WI38 (cell line): Measurements from ENCODE around the gene XAGE3.
"Not testable (repeated sequence)": the region's sequence is repeated elsewhere in the genome, so short reads cannot be mapped to it uniquely, and the experiment has no call there.

Experiments
- H3K4me3 ChIP-seq: 2 replicates; pipeline ENCODE4 v1.5.1; 2011; ENCODE audit warnings: low read depth, mild to moderate bottlenecking, control low read depth, low read length
- CTCF ChIP-seq: IDR thresholded peaks from 2 replicates; pipeline ENCODE4 v1.5.1; 2012; ENCODE audit warnings: low read depth, mild to moderate bottlenecking, control low read depth, low read length

XAGE3 gene

GRCh38 chrX:52867610-52868348, at the start of gene XAGE3:
Gene XAGE3, minus strand, starts transcription at chrX:52868083. Its CDS starts 950 bp downstream, at chrX:52867133.
- TF ChIP-seq CTCF, result no peak
- no peak within 1 kb of the TSS for H3K4me3 ChIP-seq

GRCh38 chrX:52914704-52915103, 46.8 kb upstream of the XAGE3 start:
- not testable (repeated sequence) for H3K4me3 ChIP-seq

GRCh38 chrX:52913681-52914080, 45.8 kb upstream of the XAGE3 start:
- not testable (repeated sequence) for H3K4me3 ChIP-seq

GRCh38 chrX:52909313-52909969, 41.6 kb upstream of the XAGE3 start:
- H3K4me3 ChIP-seq, result not testable (repeated sequence)

GRCh38 chrX:52907900-52908299, 40.0 kb upstream of the XAGE3 start:
- not testable (repeated sequence) for H3K4me3 ChIP-seq

GRCh38 chrX:52907137-52907536, 39.3 kb upstream of the XAGE3 start:
- not testable (repeated sequence) for H3K4me3 ChIP-seq

GRCh38 chrX:52906072-52906471, 38.2 kb upstream of the XAGE3 start:
- H3K4me3 ChIP-seq, result not testable (repeated sequence)

GRCh38 chrX:52905531-52905930, 37.6 kb upstream of the XAGE3 start:
- not testable (repeated sequence) for H3K4me3 ChIP-seq

- not testable (repeated sequence) for H3K4me3 ChIP-seq
Observed at GRCh38 chrX:52896855-52897709, 29.2 kb upstream of the XAGE3 start, which contains the start of gene FAM156B. Gene FAM156B, plus strand, starts transcription at chrX:52897330. Its CDS starts 9,896 bp downstream, at chrX:52907226.

- not testable (repeated sequence) for H3K4me3 ChIP-seq
Observed at GRCh38 chrX:52896438-52896837, 28.6 kb upstream of the XAGE3 start.

GRCh38 chrX:52888090-52888489, 20.2 kb upstream of the XAGE3 start:
- H3K4me3 ChIP-seq, result not testable (repeated sequence)

GRCh38 chrX:52887459-52887858, 19.6 kb upstream of the XAGE3 start:
- H3K4me3 ChIP-seq, result not testable (repeated sequence)

GRCh38 chrX:52876386-52876785, 8.5 kb upstream of the XAGE3 start:
- H3K4me3 ChIP-seq, result not testable (repeated sequence)

GRCh38 chrX:52875436-52875835, 7.6 kb upstream of the XAGE3 start:
- not testable (repeated sequence) for H3K4me3 ChIP-seq
